OCI-LY3 (cell line): ENCODE results near the gene CENPK.

Source experiments
- CTCF ChIP-seq: fragments of 200-600, 300-600 bp; sonication (generic); IDR thresholded peaks from 2 replicates; pipeline ENCODE4 v1.5.1; 2014; ENCODE audit warnings: antibody characterized with exemption, low read length, low read depth
- EZH2phosphoT487 ChIP-seq: fragments of 200-600 bp; shearing (Covaris generic); IDR thresholded peaks from 2 replicates; pipeline ENCODE4 v1.6.1; 2018; ENCODE audit warnings: antibody characterized with exemption, mixed run types, low read depth

GRCh38 chr5:65566505-65566904, 3.5 kb upstream of the CENPK start:
- no peak for TF ChIP-seq CTCF
- no peak for TF ChIP-seq EZH2phosphoT487
